Neuronal stem cell (in vitro differentiated cells): ENCODE measurements around the gene BUD23.

Source experiments
- DNase-seq: peaks from one replicate; pipeline ENCODE4 v3.0.0-alpha.2; 2013; ENCODE audit warnings: low spot score
- H2AFZ ChIP-seq: one replicate; pipeline ENCODE4 v1.6.1; 2013; ENCODE audit warnings: mild to moderate bottlenecking, low read length, inconsistent platforms
- H2AK5ac ChIP-seq: 2 replicates; pipeline ENCODE4 v1.6.1; 2013; ENCODE audit warnings: low read depth, mild to moderate bottlenecking, inconsistent platforms, low read length, moderate library complexity, mixed read lengths
- H2BK120ac ChIP-seq: 2 replicates; pipeline ENCODE4 v1.6.1; 2013; ENCODE audit warnings: low read depth, mild to moderate bottlenecking, inconsistent platforms, low read length, moderate library complexity, mixed read lengths
- H2BK12ac ChIP-seq: one replicate; pipeline ENCODE4 v1.6.1; 2013; ENCODE audit warnings: low read length, inconsistent platforms
- H2BK15ac ChIP-seq: 2 replicates; pipeline ENCODE4 v1.6.1; 2013; ENCODE audit warnings: mild to moderate bottlenecking, low read length, inconsistent platforms, mixed read lengths
- H2BK5ac ChIP-seq: one replicate; pipeline ENCODE4 v1.6.1; 2013; ENCODE audit warnings: inconsistent platforms, mild to moderate bottlenecking, low read length, moderate library complexity
- H3K14ac ChIP-seq: one replicate; pipeline ENCODE4 v1.6.1; 2013; ENCODE audit warnings: low read length, inconsistent platforms
- H3K18ac ChIP-seq: 2 replicates; pipeline ENCODE4 v1.6.1; 2013; ENCODE audit warnings: low read length, inconsistent platforms
- H3K23ac ChIP-seq: 2 replicates; pipeline ENCODE4 v1.6.1; 2013; ENCODE audit warnings: low read depth, mild to moderate bottlenecking, mixed read lengths, low read length, inconsistent platforms; ENCODE audit not compliant: poor library complexity
- H3K27ac ChIP-seq: replicated peaks from 3 replicates; pipeline ENCODE4 v1.5.1; 2013; ENCODE audit warnings: low read length, inconsistent platforms
- H3K27me3 ChIP-seq, 3 experiments: 2 replicates each; pipeline ENCODE4 v1.6.1; 2013; ENCODE audit warnings: low read length in 3 of 3, mild to moderate bottlenecking in 2 of 3, inconsistent platforms in 1 of 3, low read depth in 1 of 3, mixed read lengths in 1 of 3, moderate library complexity in 1 of 3; ENCODE audit not compliant: control insufficient read depth in 3 of 3, insufficient read depth in 3 of 3
- H3K36me3 ChIP-seq, 2 donors: replicated peaks in 1 of 2; 2 replicates each; pipeline ENCODE4 v1.6.1; 2013; ENCODE audit warnings: low read length in 2 of 2; ENCODE audit not compliant: control insufficient read depth in 2 of 2, insufficient read depth in 2 of 2
- H3K4ac ChIP-seq: 2 replicates; pipeline ENCODE4 v1.6.1; 2013; ENCODE audit warnings: inconsistent platforms, mild to moderate bottlenecking, low read length, moderate library complexity
- H3K4me1 ChIP-seq, 2 donors: 1 replicate in 1 of 2; 2 replicates in 1 of 2; pipeline ENCODE4 v1.6.1; 2013; ENCODE audit warnings: low read length in 2 of 2, low read depth in 1 of 2; ENCODE audit not compliant: control insufficient read depth in 2 of 2, insufficient read depth in 1 of 2
- H3K4me2 ChIP-seq: one replicate; pipeline ENCODE4 v1.6.1; 2013; ENCODE audit warnings: mild to moderate bottlenecking, low read length, inconsistent platforms; ENCODE audit not compliant: insufficient read depth, poor library complexity, severe bottlenecking
- H3K4me3 ChIP-seq, 2 donors: 2 replicates each; pipeline ENCODE4 v1.5.1; 2013; ENCODE audit warnings: low read length in 2 of 2, mild to moderate bottlenecking in 2 of 2, inconsistent platforms in 1 of 2, moderate library complexity in 1 of 2
- H3K79me1 ChIP-seq: one replicate; pipeline ENCODE4 v1.6.1; 2013; ENCODE audit warnings: low read depth, mild to moderate bottlenecking, inconsistent platforms, low read length, moderate library complexity
- H3K9ac ChIP-seq: one replicate; pipeline ENCODE4 v1.6.1; 2013; ENCODE audit warnings: mild to moderate bottlenecking, low read depth, low read length, inconsistent platforms; ENCODE audit not compliant: poor library complexity
- H3K9me3 ChIP-seq, 2 donors: replicated peaks in 1 of 2; 2 replicates each; pipeline versions ENCODE3 to v1.6.1; 2013; ENCODE audit warnings: low read length in 2 of 2, mild to moderate bottlenecking in 2 of 2, inconsistent platforms in 1 of 2, low read depth in 1 of 2, mixed read lengths in 1 of 2, moderate library complexity in 1 of 2; ENCODE audit not compliant: control insufficient read depth in 2 of 2, insufficient read depth in 1 of 2
- H4K8ac ChIP-seq: one replicate; pipeline ENCODE4 v1.6.1; 2013; ENCODE audit warnings: low read depth, mild to moderate bottlenecking, inconsistent platforms, low read length, moderate library complexity
- H4K91ac ChIP-seq: one replicate; pipeline ENCODE4 v1.6.1; 2013; ENCODE audit warnings: low read length, low read depth, mild to moderate bottlenecking, inconsistent platforms; ENCODE audit not compliant: poor library complexity
- WGBS, 2 donors: extraction: QIAGEN DNeasy Blood & Tissue Kit; methylation state at CpG; one replicate each; pipeline ENCODE4 v1.1.7; 2013; ENCODE audit warnings: missing lambda C conversion rate in 2 of 2, mixed read lengths in 1 of 2; ENCODE audit not compliant: insufficient read length in 2 of 2, insufficient replicate concordance in 1 of 2; ENCODE audit errors: extremely low coverage in 2 of 2; 5-methylcytosine and 5-hydroxymethylcytosine counted together

BUD23 gene

DNA sequence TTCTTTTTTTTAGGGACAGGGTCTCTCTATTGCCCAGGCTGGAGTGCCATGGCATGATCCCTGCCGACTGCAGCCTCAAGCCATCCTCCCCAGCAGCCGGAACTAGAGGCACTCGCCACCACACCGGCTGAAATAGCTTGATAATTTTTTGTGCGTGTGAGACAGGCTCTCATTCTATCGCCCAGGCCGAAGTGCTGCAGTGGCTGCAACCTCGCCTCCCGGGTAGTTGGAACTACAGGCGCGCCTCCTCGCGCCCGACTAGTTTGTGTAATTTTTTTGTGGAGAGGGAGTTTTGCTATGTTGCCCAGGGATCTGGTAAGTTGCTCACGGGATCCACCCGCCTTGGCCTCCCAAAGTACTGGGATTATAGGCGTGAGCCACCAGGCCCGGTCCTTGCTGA, 1.9 kb downstream of the BUD23 start:
- Histone ChIP-seq H2AK5ac (no peak overlapping the region), H3K23ac (no peak overlapping the region), H3K18ac (no peak overlapping the region), H3K4ac (no peak overlapping the region), H2AFZ (no peak overlapping the region), H3K9ac (no peak overlapping the region), H3K4me3 (no peak overlapping the region), H2BK5ac (no peak overlapping the region), H4K91ac (no peak overlapping the region), H3K27me3 (no peaks in the 10 kb centered on the region), H3K36me3 (peaks cover 13 to 51% of the 10 kb centered on the region in 2 donors), H2BK12ac (no peak overlapping the region), H3K27ac (no peak overlapping the region), H3K14ac (no peak overlapping the region), H3K4me2 (no peak overlapping the region), H3K9me3 (peaks cover 0 to 2% of the 10 kb centered on the region in 2 donors), H2BK120ac (no peak overlapping the region), H4K8ac (no peak overlapping the region), H3K4me1 (peaks cover 9 to 12% of the 10 kb centered on the region in 2 donors), H3K79me1 (peaks cover 21% of the 10 kb centered on the region), H2BK15ac (no peak overlapping the region)
- no peak for DNase-seq
- WGBS, 2 donors = no CpG with 5 or more reads among the region's 18 CpGs

DNA sequence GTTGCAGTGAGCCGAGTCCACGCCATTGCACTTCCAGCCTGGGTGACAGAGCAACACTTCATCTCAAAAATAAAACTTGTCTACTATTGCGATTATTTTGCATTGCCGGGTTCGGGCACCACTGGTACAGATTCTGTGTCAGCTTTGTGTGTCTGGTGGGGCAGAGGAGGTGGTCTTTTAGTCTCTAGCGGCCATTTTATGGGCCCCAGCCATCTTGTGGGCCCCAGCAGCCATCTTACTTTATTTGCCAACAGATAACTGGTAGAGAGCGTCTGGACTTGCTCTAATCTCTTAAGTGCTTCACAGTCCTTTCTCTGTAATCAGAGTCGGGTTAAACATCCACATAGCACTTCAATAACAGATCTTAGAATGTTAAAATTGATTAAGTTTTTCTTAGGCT, 4.9 kb downstream of the BUD23 start:
- Histone ChIP-seq H3K27me3 (no peaks in the 10 kb centered on the region), H2AFZ (no peak overlapping the region), H4K8ac (no peak overlapping the region), H3K36me3 (peaks cover 23 to 69% of the 10 kb centered on the region in 2 donors), H3K14ac (no peak overlapping the region), H2BK15ac (no peak overlapping the region), H2BK12ac (no peak overlapping the region), H3K27ac (no peak overlapping the region), H3K9ac (no peak overlapping the region), H3K4me2 (no peak overlapping the region), H3K23ac (no peak overlapping the region), H3K9me3 (no peaks in the 10 kb centered on the region), H4K91ac (no peak overlapping the region), H2AK5ac (no peak overlapping the region), H3K79me1 (peaks cover 11% of the 10 kb centered on the region), H3K4me3 (no peak overlapping the region), H3K4ac (no peak overlapping the region), H3K18ac (no peak overlapping the region), H2BK120ac (no peak overlapping the region), H2BK5ac (no peak overlapping the region), H3K4me1 (no peaks in the 10 kb centered on the region)
- no peak for DNase-seq
- no CpG with 5 or more reads among the region's 8 CpGs for WGBS, 2 donors

DNA sequence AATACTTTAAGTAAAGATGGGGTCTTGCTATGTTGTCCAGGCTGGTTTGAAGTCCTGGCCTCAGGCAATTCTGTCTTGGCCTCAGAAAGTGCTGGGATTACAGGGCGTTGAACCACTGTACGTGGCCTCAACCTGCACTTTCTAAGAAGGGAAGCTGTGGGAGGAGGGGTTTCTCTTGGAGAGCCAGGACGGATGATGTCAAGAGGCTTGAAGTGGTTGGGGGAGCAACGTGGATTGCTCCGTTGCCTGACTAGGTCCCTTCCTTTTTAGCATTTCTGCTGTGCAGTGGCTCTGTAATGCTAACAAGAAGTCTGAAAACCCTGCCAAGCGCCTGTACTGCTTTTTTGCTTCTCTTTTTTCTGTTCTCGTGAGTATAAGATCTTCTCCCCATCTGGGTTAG, 7.2 kb downstream of the BUD23 start:
- no peak for DNase-seq

DNA sequence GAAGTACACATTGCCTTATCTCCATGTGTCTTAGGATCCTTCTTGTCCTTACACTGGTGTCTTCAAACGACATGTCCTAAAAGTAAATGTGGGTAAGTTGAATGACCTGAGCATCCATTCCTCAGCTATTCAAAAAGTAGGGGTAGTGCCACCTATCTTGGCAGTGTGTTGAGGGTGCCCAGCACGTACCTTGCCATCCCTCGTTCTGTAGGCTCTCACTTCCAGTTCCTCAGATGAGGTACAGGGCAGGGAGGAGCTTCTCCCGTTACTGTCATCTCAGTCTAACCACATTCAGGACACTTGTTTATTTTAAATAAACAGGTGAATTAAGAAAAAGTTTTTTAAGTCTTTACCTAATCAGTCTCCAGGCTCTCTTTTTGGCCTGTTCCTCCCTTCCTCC, 13.0 kb downstream of the BUD23 start:
- no peak overlapping the region for H3K9ac ChIP-seq
- H2BK120ac ChIP-seq = no peak overlapping the region
- no peaks in the 10 kb centered on the region for H3K79me1 ChIP-seq
- H3K27me3 ChIP-seq = no peaks in the 10 kb centered on the region
- peaks cover 46 to 93% of the 10 kb centered on the region in 2 donors for H3K36me3 ChIP-seq
- H3K4ac ChIP-seq = no peak overlapping the region
- H2BK12ac ChIP-seq = no peak overlapping the region
- H2BK15ac ChIP-seq = no peak overlapping the region
- DNase-seq = no peak
- H3K14ac ChIP-seq = no peak overlapping the region
- H3K4me3 ChIP-seq = no peak overlapping the region
- no peak overlapping the region for H4K8ac ChIP-seq
- H3K4me1 ChIP-seq = no peaks in the 10 kb centered on the region
- H3K27ac ChIP-seq = no peak overlapping the region
- WGBS, 2 donors = no CpG with 5 or more reads among the region's 4 CpGs
- no peak overlapping the region for H2BK5ac ChIP-seq
- no peak overlapping the region for H3K4me2 ChIP-seq
- H2AK5ac ChIP-seq = no peak overlapping the region
- no peak overlapping the region for H4K91ac ChIP-seq
- H3K9me3 ChIP-seq = no peaks in the 10 kb centered on the region
- no peak overlapping the region for H2AFZ ChIP-seq
- no peak overlapping the region for H3K23ac ChIP-seq
- no peak overlapping the region for H3K18ac ChIP-seq

More for the DNA sequence above, 7.2 kb downstream of the BUD23 start:
- H3K79me1 ChIP-seq = peaks cover 2% of the 10 kb centered on the region
- no peak overlapping the region for H3K9ac ChIP-seq
- H3K23ac ChIP-seq = no peak overlapping the region
- no peak overlapping the region for H2AFZ ChIP-seq
- H3K4me1 ChIP-seq = no peaks in the 10 kb centered on the region
- WGBS, 2 donors = no CpG with 5 or more reads among the region's 7 CpGs
- no peaks in the 10 kb centered on the region for H3K27me3 ChIP-seq
- H2BK120ac ChIP-seq = no peak overlapping the region
- H3K36me3 ChIP-seq = peaks cover 36 to 90% of the 10 kb centered on the region in 2 donors
- H4K91ac ChIP-seq = no peak overlapping the region
- H2AK5ac ChIP-seq = no peak overlapping the region
- H3K27ac ChIP-seq = no peak overlapping the region
- H3K9me3 ChIP-seq = no peaks in the 10 kb centered on the region
- H3K14ac ChIP-seq = no peak overlapping the region
- H3K4ac ChIP-seq = no peak overlapping the region
- no peak overlapping the region for H4K8ac ChIP-seq
- no peak overlapping the region for H2BK15ac ChIP-seq
- no peak overlapping the region for H3K4me2 ChIP-seq
- H3K18ac ChIP-seq = no peak overlapping the region
- H3K4me3 ChIP-seq = no peak overlapping the region
- H2BK12ac ChIP-seq = no peak overlapping the region
- no peak overlapping the region for H2BK5ac ChIP-seq
